Measurements from ENCODE around the gene OSBPL2.

Gene OSBPL2

GRCh38 chr20:62268228-62268900 lies 30.0 kb downstream of the OSBPL2 start:
- POLR2A ChIA-PET = no interaction called here
- no peak for TF ChIP-seq CTCF (IDR thresholded peaks at IDR 0.05; ENCODE audit: control extremely low read depth, extremely low read depth, low read depth, missing control alignments)
- no peak for DNase-seq (ENCODE audit: extremely low spot score)
- CTCF ChIA-PET = no interaction called here

DNA sequence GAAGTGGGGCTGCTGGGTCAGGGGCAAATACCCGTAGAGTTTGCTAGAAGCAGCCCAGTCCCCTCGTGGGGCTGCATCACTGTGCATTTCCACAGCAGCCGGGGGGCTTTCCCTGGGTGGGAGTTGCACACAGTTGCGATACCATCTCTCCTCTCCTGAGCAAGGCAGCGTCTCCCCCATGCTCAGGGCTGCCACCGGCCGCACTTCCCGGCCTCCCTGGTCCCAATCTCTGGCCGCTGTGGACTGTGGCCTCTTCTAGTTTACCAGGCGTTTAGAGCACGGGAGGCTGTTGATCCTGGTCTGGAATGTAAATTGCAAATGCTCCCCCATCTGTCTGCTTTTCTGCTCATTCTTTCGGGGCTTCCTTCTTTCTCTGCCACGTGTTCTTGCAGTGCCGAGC lies 31.1 kb downstream of the OSBPL2 start:
- POLR2A ChIA-PET = no interaction called here
- CTCF ChIA-PET = no interaction called here
- no peak for DNase-seq (ENCODE audit: extremely low spot score)
- TF ChIP-seq CTCF (IDR thresholded peaks at IDR 0.05; ENCODE audit: control extremely low read depth, extremely low read depth, low read depth, missing control alignments) = no peak

- ChIA-PET CTCF (no interaction called here), POLR2A (no interaction called here)
- DNase-seq (ENCODE audit: extremely low spot score) = no peak
- TF ChIP-seq CTCF (IDR thresholded peaks at IDR 0.05; ENCODE audit: control extremely low read depth, extremely low read depth, low read depth, missing control alignments) = no peak
Observed at GRCh38 chr20:62269871-62270270, 31.6 kb downstream of the OSBPL2 start.

GRCh38 chr20:62272200-62272599 lies 33.9 kb downstream of the OSBPL2 start:
- POLR2A ChIA-PET = no interaction called here
- DNase-seq (ENCODE audit: extremely low spot score) = no peak
- no peak for TF ChIP-seq CTCF (IDR thresholded peaks at IDR 0.05; ENCODE audit: control extremely low read depth, extremely low read depth, low read depth, missing control alignments)
- CTCF ChIA-PET = no interaction called here

- POLR2A ChIA-PET = no interaction called here
- CTCF ChIA-PET = interaction anchor here (0.9 to 1.6 kb wide), 2 partner anchors 10 to 227 kb away, joined by 3 read pairs; no protein-coding TSS in a partner anchor
- DNase-seq (ENCODE audit: extremely low spot score) = no peak
- TF ChIP-seq CTCF (IDR thresholded peaks at IDR 0.05; ENCODE audit: control extremely low read depth, extremely low read depth, low read depth, missing control alignments) = no peak
Observed at GRCh38 chr20:62273416-62273815, 35.1 kb downstream of the OSBPL2 start.

- ChIA-PET POLR2A (no interaction called here), CTCF (interaction anchor here (1.5 to 1.6 kb wide), 2 partner anchors 108 to 226 kb away, joined by 3 to 4 read pairs; no protein-coding TSS in a partner anchor)
- DNase-seq (ENCODE audit: extremely low spot score) = no peak
- TF ChIP-seq CTCF (IDR thresholded peaks at IDR 0.05; ENCODE audit: control extremely low read depth, extremely low read depth, low read depth, missing control alignments) = no peak
Observed at GRCh38 chr20:62274332-62274950, 36.1 kb downstream of the OSBPL2 start.

Data from GM10248 (cell line).